ENCODE measurements around the gene COL18A1.

DNA sequence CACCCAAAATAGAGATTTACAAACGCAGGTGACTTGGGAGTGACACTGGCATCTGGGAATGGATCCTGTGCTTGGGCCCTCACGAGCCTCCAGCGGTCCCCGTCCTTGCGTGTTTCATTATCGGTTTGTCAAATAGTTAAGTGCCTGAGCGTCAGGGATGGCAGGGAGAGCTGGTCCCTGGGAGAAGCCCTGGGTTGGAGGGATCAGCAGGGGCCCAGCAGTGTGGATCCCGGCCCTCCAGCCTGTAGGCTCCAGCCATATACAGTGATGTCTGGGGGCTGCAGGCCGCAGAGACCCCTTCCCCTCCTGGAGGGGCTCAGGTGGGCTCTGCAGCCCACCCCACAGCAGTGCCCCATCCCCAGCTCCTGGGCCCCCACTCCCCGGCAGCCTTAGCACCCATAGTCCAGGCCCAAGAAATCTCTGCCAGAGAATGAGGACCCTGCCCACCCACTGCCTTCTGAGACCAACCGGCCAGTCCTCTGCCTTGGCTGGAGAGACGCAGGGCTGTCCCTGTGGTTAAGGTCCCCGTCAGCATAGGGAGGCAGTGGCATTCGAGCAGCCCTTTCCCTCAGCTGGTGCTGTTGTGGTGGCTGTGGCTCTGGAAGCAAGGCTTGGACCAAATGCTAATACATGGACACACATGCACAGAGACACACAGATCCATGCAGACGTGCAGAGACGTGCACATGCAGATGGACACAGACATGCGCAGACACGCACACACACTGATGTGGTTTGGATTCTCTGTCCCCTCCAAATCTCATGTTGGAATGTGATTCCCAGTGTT, 139.7 kb downstream of the COL18A1 start:
- TF ChIP-seq, protein P1, sequence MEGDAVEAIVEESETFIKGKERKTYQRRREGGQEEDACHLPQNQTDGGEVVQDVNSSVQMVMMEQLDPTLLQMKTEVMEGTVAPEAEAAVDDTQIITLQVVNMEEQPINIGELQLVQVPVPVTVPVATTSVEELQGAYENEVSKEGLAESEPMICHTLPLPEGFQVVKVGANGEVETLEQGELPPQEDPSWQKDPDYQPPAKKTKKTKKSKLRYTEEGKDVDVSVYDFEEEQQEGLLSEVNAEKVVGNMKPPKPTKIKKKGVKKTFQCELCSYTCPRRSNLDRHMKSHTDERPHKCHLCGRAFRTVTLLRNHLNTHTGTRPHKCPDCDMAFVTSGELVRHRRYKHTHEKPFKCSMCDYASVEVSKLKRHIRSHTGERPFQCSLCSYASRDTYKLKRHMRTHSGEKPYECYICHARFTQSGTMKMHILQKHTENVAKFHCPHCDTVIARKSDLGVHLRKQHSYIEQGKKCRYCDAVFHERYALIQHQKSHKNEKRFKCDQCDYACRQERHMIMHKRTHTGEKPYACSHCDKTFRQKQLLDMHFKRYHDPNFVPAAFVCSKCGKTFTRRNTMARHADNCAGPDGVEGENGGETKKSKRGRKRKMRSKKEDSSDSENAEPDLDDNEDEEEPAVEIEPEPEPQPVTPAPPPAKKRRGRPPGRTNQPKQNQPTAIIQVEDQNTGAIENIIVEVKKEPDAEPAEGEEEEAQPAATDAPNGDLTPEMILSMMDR (IDR thresholded peaks at IDR 0.05) = no peak
- no peak for TF ChIP-seq EP300 (IDR thresholded peaks at IDR 0.05)
- no peak for TF ChIP-seq POLR2A (IDR thresholded peaks at IDR 0.05)
